ENCODE data around the gene CYBA. TPM values are rescaled to one million over a fixed set of nuclear protein-coding genes. Genes with fewer than 3 reads are reported as not detected.
"Not testable (repeated sequence)": the region's sequence is repeated elsewhere in the genome, so short reads cannot be mapped to it uniquely, and the experiment has no call there.

CYBA gene
- polyA plus RNA-seq, 2 of the 4 experiments (the other 2 are of a cell fraction), result 75.7 to 185 TPM

DNA sequence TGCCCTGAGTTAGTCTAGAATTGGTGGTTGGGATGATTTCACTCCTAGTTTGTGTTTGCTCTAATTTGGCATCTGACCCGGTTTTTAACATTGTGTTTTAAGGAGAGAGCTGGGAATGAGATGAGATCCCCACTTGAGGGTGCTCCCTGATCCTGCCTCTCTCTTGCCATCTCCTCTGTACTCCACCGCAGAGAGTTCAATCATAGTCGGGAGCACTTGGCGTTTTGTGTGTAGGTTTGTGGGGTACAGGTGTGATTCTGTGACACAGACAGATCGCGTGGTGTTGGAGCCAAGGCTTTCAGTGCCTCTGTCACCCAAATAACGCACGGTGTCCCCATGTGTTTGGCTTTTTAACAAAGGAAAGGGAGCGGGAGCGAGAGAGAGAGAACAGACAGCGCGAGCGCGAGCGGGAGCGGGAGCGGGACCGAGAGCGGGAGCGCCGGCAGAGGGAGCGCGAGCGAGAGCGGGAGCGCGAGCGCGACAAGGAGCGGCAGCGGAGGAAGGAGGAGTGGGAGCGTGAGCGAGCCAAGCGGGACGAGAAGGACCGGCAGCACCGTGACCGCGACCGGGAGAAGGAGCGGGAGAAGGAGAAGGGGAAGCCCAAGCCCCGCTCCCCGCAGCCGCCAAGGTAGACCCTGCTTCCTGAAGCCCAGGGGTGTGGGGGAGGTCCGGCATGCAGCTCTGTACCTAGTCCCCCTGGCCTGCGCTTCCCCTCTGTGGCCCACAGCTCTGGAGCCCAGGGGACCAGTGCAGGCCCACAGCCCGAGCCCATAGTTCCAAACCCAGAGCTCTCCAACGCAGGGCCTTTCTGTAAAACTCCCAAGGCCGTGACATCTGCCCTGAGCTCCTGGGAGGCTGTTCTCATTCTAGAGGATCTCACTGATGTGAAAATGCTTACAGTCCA lies 39.7 kb downstream of the CYBA start:
- Histone ChIP-seq H3K27ac (no peak overlapping the region), H3K4me3 (no peak overlapping the region), H3K4me2 (no peak overlapping the region), H3K9me3 (no peaks in the 10 kb centered on the region), H3K4me1 (no peaks in the 10 kb centered on the region)
- TF ChIP-seq ESRRA (IDR thresholded peaks at IDR 0.05; ENCODE audit: borderline replicate concordance, low read length) (no peak), CHD4 (IDR thresholded peaks at IDR 0.05; ENCODE audit: borderline replicate concordance) (no peak), TP53 (CRISPR knock-in tag; IDR thresholded peaks at IDR 0.05) (no peak), SREBF2 (IDR thresholded peaks at IDR 0.05) (no peak), CBX8 (IDR thresholded peaks at IDR 0.05) (no peak), FOSB (CRISPR knock-in tag; IDR thresholded peaks at IDR 0.05) (no peak), SMC3 (IDR thresholded peaks at IDR 0.05) (no peak)
- TF ChIP-seq, protein P1, sequence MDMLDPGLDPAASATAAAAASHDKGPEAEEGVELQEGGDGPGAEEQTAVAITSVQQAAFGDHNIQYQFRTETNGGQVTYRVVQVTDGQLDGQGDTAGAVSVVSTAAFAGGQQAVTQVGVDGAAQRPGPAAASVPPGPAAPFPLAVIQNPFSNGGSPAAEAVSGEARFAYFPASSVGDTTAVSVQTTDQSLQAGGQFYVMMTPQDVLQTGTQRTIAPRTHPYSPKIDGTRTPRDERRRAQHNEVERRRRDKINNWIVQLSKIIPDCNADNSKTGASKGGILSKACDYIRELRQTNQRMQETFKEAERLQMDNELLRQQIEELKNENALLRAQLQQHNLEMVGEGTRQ (IDR thresholded peaks at IDR 0.05), result no peak
- FAIRE-seq (no peak), DNase-seq (ENCODE audit: low read depth in 1 of 2, low spot score in 1 of 2) (no peak), ATAC-seq (no peak)
- WGBS (ENCODE audit: missing lambda C conversion rate), result 95% methylated on average over 47 of the region's 49 CpGs
- ChIA-PET CTCF (no interaction called here), POLR2A (no interaction called here)

DNA sequence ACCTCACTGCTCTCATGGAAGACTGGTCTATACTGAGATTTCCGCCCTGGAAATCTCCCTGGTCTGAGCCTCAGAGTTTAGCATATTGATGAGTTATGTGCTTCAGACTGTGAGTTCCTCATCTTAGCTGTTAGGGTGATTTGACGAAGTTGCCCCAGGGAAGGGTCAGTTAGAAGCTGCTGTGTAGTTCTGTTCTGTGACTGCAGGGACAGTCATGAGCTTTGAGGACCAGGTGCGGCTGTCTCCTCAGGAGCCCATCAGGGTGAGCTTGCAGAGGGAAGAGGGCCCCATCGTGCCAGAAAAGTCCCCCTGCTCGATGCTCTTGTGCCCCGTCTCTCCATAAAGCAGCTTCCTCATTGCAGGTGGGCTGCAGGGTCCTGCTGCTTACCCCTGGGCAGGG lies 40.8 kb downstream of the CYBA start:
- DNase-seq (ENCODE audit: low read depth in 1 of 2, low spot score in 1 of 2) (peak in 1 of 2 experiments; percentile 29), FAIRE-seq (no peak), ATAC-seq (peak; percentile 57 to 66; a peak in 4 of 6 replicates)
- no peak overlapping the region for H3K4me3 ChIP-seq
- no peak overlapping the region for H3K27ac ChIP-seq
- H3K4me2 ChIP-seq, result no peak overlapping the region
- H3K4me1 ChIP-seq, result no peaks in the 10 kb centered on the region
- WGBS (ENCODE audit: missing lambda C conversion rate), result 92% methylated on average over 6 of the region's 6 CpGs
- ChIA-PET CTCF (interaction anchor here (0.9 kb wide), 2 partner anchors 9 to 23 kb away, joined by 3 read pairs; no protein-coding TSS in a partner anchor), POLR2A (no interaction called here)
- H3K9me3 ChIP-seq, result no peaks in the 10 kb centered on the region
- TF ChIP-seq, protein P2, sequence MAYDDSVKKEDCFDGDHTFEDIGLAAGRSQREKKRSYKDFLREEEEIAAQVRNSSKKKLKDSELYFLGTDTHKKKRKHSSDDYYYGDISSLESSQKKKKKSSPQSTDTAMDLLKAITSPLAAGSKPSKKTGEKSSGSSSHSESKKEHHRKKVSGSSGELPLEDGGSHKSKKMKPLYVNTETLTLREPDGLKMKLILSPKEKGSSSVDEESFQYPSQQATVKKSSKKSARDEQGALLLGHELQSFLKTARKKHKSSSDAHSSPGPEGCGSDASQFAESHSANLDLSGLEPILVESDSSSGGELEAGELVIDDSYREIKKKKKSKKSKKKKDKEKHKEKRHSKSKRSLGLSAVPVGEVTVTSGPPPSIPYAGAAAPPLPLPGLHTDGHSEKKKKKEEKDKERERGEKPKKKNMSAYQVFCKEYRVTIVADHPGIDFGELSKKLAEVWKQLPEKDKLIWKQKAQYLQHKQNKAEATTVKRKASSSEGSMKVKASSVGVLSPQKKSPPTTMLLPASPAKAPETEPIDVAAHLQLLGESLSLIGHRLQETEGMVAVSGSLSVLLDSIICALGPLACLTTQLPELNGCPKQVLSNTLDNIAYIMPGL (CRISPR knock-in tag; IDR thresholded peaks at IDR 0.05; ENCODE audit: borderline replicate concordance), result no peak
- no peak for TF ChIP-seq FOXS1 (CRISPR knock-in tag; IDR thresholded peaks at IDR 0.05)
- TF ChIP-seq RCOR1 (IDR thresholded peaks at IDR 0.05; ENCODE audit: low read depth, low read length), result no peak
- TF ChIP-seq HOXB13 (CRISPR knock-in tag; IDR thresholded peaks at IDR 0.05; ENCODE audit: low read depth), result no peak
- no peak for TF ChIP-seq RNF2 (IDR thresholded peaks at IDR 0.05; ENCODE audit: borderline replicate concordance, low read depth)
- TF ChIP-seq CBX8 (IDR thresholded peaks at IDR 0.05), result no peak
- no peak for TF ChIP-seq RAD21 (conservative IDR thresholded peaks at IDR 0.05 in 1 of 2, IDR thresholded peaks at IDR 0.05 in 1 of 2)
- TF ChIP-seq, protein P3, sequence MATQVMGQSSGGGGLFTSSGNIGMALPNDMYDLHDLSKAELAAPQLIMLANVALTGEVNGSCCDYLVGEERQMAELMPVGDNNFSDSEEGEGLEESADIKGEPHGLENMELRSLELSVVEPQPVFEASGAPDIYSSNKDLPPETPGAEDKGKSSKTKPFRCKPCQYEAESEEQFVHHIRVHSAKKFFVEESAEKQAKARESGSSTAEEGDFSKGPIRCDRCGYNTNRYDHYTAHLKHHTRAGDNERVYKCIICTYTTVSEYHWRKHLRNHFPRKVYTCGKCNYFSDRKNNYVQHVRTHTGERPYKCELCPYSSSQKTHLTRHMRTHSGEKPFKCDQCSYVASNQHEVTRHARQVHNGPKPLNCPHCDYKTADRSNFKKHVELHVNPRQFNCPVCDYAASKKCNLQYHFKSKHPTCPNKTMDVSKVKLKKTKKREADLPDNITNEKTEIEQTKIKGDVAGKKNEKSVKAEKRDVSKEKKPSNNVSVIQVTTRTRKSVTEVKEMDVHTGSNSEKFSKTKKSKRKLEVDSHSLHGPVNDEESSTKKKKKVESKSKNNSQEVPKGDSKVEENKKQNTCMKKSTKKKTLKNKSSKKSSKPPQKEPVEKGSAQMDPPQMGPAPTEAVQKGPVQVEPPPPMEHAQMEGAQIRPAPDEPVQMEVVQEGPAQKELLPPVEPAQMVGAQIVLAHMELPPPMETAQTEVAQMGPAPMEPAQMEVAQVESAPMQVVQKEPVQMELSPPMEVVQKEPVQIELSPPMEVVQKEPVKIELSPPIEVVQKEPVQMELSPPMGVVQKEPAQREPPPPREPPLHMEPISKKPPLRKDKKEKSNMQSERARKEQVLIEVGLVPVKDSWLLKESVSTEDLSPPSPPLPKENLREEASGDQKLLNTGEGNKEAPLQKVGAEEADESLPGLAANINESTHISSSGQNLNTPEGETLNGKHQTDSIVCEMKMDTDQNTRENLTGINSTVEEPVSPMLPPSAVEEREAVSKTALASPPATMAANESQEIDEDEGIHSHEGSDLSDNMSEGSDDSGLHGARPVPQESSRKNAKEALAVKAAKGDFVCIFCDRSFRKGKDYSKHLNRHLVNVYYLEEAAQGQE (IDR thresholded peaks at IDR 0.05), result no peak
- no peak for TF ChIP-seq GATA3 (IDR thresholded peaks at IDR 0.05; ENCODE audit: borderline replicate concordance)
- no peak for TF ChIP-seq HEYL (CRISPR knock-in tag; IDR thresholded peaks at IDR 0.05)
- no peak for TF ChIP-seq JUN (IDR thresholded peaks at IDR 0.05)
- no peak for TF ChIP-seq SMC3 (IDR thresholded peaks at IDR 0.05)
- TF ChIP-seq, protein P4, sequence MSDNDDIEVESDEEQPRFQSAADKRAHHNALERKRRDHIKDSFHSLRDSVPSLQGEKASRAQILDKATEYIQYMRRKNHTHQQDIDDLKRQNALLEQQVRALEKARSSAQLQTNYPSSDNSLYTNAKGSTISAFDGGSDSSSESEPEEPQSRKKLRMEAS (IDR thresholded peaks at IDR 0.05), result no peak
- TF ChIP-seq, protein P5, sequence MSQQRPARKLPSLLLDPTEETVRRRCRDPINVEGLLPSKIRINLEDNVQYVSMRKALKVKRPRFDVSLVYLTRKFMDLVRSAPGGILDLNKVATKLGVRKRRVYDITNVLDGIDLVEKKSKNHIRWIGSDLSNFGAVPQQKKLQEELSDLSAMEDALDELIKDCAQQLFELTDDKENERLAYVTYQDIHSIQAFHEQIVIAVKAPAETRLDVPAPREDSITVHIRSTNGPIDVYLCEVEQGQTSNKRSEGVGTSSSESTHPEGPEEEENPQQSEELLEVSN (IDR thresholded peaks at IDR 0.05; ENCODE audit: borderline replicate concordance, low read depth), result no peak
- no peak for TF ChIP-seq NPAS2 (CRISPR knock-in tag; IDR thresholded peaks at IDR 0.05; ENCODE audit: borderline replicate concordance)
- no peak for TF ChIP-seq TFCP2L1 (CRISPR knock-in tag; IDR thresholded peaks at IDR 0.05)
- no peak for TF ChIP-seq EP300 (IDR thresholded peaks at IDR 0.05)
- no peak for TF ChIP-seq KDM1A (IDR thresholded peaks at IDR 0.05; ENCODE audit: low read depth)

DNA sequence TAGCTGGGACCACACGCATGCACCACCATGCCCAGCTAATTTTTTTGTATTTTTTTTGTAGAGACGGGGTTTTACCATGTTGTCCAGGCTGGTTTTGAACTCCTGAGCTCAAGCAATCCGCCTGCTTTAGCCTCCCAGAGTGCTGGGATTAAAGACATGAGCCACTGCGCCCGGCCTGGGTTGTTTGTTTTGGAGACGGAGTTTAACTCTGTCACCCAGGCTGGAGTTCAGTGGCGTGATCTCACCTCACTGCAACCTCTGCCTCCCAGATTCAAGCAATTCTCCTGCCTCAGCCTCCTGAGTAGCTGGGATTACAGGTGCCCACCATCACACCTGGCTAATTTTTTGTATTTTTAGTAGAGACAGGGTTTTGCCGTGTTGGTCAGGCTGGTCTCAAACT lies 41.4 kb downstream of the CYBA start:
- DNase-seq (ENCODE audit: low read depth in 1 of 2, low spot score in 1 of 2); H3K4me1 ChIP-seq; H3K9me3 ChIP-seq; FAIRE-seq; H3K4me2 ChIP-seq; H3K4me3 ChIP-seq; POLR2A ChIA-PET; ATAC-seq; H3K27ac ChIP-seq: not testable (repeated sequence)
- WGBS (ENCODE audit: missing lambda C conversion rate), result 97% methylated on average over 8 of the region's 8 CpGs
- CTCF ChIA-PET, result interaction anchor here (0.9 kb wide), 2 partner anchors 8 to 23 kb away, joined by 3 read pairs; no protein-coding TSS in a partner anchor
